NCI-H2196 treated with DMSO at 0.1 percent for 48 hours (cell line): ENCODE results near the gene GOLGA3.

ENCODE experiments used
- DNase-seq: peaks from one replicate; lab custom pipeline; 2025; ENCODE audit not compliant: unreplicated experiment; lab: John Stamatoyannopoulos, UW

The GOLGA3 gene

GRCh38 chr12:132724506-132725241, 104.0 kb downstream of the GOLGA3 start:
- DNase-seq = no peak

GRCh38 chr12:132723764-132724140, 104.9 kb downstream of the GOLGA3 start:
- no peak for DNase-seq

DNA sequence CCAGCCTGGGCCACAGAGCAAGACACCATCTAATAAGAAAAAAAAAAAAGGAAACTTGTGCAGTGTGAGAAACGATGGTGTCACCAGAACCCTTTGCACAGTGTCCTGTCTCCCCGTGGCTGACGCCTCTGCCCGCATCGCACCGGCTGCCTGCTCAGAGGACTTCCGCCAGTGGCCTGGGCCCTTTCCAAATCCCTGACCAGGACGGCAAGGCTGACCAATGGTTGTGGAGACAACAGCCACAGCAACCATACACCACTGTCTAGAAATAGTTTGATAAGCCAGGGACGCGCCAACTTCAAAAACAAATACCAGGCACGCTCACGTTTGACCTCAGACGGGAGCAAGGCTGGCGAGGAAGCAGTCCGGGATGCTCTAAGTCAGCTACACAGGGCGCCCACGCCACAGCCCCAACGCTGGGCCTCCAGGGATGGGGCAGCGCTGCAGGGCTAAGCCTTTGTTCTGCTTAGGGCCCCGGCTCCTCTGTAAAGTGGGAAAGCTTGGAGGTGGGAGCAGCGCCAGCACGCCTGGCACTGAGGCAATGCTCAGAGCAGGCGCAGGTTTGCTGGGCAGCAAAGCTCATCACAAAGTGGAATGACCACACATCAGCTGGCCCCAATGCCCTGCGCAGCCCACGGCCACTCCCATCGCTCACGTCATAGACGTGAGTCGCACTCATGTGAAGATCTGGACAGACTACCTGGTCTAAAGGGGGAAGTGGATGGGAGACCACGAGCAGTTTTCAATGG, 105.5 kb downstream of the GOLGA3 start:
- DNase-seq = no peak

DNA sequence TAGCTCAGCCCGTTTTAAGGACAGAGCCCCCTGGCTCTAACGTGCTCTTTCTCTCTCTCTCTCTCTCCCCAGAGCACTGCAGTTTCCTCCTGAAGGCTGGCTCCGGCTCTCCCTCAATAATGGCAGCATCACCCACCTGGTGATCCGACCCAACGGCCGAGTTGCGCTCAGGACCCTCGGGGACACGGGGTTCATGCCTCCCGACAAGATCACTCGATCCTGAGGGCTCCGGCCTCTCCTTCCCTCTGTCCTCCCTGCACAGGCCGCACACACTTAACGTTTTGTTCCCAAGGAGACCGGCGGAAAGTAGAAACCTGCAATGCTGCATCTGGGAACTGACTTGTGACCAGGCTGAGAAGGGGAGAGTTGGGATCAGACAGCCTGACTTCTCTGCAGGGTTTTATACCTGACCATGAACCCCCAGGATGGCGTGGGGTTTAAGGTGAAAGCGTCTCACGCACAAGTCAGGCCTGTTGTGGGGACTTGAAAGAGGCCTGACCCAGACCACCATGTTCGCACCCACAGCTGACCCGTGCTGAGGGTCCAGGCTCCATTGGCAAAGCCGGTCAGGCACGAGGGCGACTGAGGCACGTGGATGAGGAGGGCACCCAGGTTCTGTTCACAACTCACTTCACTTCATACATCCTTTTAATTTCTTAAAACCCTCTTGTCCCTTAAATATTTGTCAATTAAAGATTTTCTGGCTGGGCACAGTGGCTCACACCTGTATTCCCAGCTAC, 107.9 kb downstream of the GOLGA3 start:
- DNase-seq = no peak

GRCh38 chr12:132719954-132720324, 108.7 kb downstream of the GOLGA3 start:
- DNase-seq = no peak

DNA sequence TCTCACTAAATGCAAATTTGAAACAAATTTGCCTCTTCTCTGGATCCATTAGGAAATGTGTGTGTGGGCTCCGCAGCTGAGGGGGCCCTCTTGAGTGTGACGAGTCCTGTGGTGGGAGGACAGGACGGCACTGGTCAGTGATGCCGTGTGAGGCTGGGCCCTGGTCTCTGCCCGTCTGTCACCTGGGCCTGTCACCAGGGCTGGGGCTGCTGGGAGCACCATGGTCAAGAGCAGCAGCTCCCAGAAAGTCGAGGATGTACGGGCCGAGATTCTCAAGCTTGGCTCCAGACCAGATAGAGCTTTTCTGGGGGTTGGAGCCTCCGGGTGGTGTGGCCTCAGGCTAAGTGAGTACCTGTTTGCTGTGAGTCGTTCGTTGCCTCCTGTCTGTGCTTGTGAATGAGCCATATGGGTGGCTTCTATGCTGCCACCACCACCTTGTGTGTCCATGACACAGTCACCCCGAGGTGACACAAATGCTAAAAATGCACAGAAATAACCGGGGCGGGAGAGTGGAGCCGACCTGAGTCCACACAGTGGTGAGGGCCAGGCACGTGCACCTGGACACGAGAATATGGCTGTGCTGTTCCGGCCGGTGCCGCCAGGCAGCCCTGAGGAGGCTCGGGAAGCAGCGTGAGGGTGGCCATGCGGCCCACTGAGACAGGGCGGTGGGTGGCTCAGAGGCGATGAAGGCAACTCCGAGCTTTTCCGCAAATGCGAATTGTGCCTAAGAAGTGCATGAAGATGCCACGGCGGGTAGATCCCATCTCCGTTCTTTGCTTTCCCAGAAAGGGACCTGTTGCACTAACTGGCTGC, 109.3 kb downstream of the GOLGA3 start:
- no peak for DNase-seq
